Neural crest cell (in vitro differentiated cells): ENCODE measurements around the gene STN1. TPM values are rescaled to one million over a fixed set of nuclear protein-coding genes. Genes with fewer than 3 reads are reported as not detected.

Source experiments
- DNase-seq: peaks from one replicate; pipeline ENCODE4 v3.0.0; 2021; ENCODE audit warnings: low read depth, mixed read lengths, low spot score
- H3K27ac Mint-ChIP-seq: one replicate; pipeline ENCODE4 v1.8.0; 2021; ENCODE audit warnings: mild to moderate bottlenecking, mixed read lengths; ENCODE audit not compliant: unreplicated experiment
- H3K27me3 Mint-ChIP-seq: 2 replicates; pipeline ENCODE4 v1.8.0; 2021; ENCODE audit warnings: low read depth, mild to moderate bottlenecking, mixed read lengths
- H3K36me3 Mint-ChIP-seq: 2 replicates; pipeline ENCODE4 v1.8.0; 2021; ENCODE audit warnings: low read depth, mild to moderate bottlenecking, mixed read lengths
- H3K4me1 Mint-ChIP-seq: 2 replicates; pipeline ENCODE4 v1.8.0; 2021; ENCODE audit warnings: mixed read lengths
- H3K4me3 Mint-ChIP-seq: one replicate; pipeline ENCODE4 v1.8.0; 2021; ENCODE audit warnings: mild to moderate bottlenecking, mixed read lengths
- H3K9me3 Mint-ChIP-seq: 2 replicates; pipeline ENCODE4 v1.8.0; 2021; ENCODE audit warnings: mixed read lengths
- CTCF ChIP-seq: fragments of 200-600 bp; sonication (generic); conservative IDR thresholded peaks from 2 replicates; pipeline ENCODE4 v1.5.0; 2021; ENCODE audit warnings: antibody characterized with exemption, mild to moderate bottlenecking
- total RNA-seq: library from RNA; stranded (reverse); gene quantifications from 2 replicates; pipeline ENCODE4 v1.2.1, GENCODE V29; 2021

The STN1 gene
- total RNA-seq, 1 donor from 2014 or later = 11.9 TPM

- peak overlapping the region; percentile 47 for H3K4me3 Mint-ChIP-seq
- peaks cover 69% of the 10 kb centered on the region for H3K4me1 Mint-ChIP-seq
- peaks cover 5% of the 10 kb centered on the region for H3K27me3 Mint-ChIP-seq
- no peaks in the 10 kb centered on the region for H3K9me3 Mint-ChIP-seq
- DNase-seq = no peak
- TF ChIP-seq CTCF = no peak
- no peak overlapping the region for H3K27ac Mint-ChIP-seq
- peaks cover 2% of the 10 kb centered on the region for H3K36me3 Mint-ChIP-seq
These were observed 65.7 kb downstream of the STN1 start for GRCh38 chr10:103852189-103852711.

GRCh38 chr10:103851261-103851660 is 66.7 kb downstream of the STN1 start:
- Mint-ChIP-seq H3K36me3 (peaks cover 2% of the 10 kb centered on the region), H3K27me3 (peaks cover 5% of the 10 kb centered on the region), H3K9me3 (no peaks in the 10 kb centered on the region), H3K4me1 (peaks cover 67% of the 10 kb centered on the region), H3K4me3 (no peak overlapping the region), H3K27ac (no peak overlapping the region)
- TF ChIP-seq CTCF = no peak
- DNase-seq = no peak

DNA sequence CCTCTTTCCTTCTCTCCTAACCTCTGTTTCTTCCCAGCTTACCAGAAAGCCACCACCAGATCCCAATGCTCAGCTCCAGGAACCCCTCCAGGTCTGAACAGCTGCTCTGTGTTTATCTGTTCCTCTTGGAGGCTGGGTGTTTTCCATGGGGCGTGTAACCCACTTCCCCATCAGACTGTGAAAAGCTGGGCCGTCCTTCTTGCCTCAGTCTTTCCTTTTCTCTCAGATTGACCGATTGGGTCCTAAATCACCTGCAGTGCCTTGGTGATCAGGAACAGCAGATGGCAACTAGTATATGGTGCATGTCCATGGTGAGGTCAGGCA is 67.5 kb downstream of the STN1 start:
- no peak for TF ChIP-seq CTCF
- DNase-seq = no peak
- Mint-ChIP-seq H3K4me3 (peak overlapping the region; percentile 27), H3K36me3 (peaks cover 4% of the 10 kb centered on the region), H3K27me3 (peaks cover 5% of the 10 kb centered on the region), H3K4me1 (peaks cover 71% of the 10 kb centered on the region), H3K27ac (no peak overlapping the region), H3K9me3 (no peaks in the 10 kb centered on the region)

DNA sequence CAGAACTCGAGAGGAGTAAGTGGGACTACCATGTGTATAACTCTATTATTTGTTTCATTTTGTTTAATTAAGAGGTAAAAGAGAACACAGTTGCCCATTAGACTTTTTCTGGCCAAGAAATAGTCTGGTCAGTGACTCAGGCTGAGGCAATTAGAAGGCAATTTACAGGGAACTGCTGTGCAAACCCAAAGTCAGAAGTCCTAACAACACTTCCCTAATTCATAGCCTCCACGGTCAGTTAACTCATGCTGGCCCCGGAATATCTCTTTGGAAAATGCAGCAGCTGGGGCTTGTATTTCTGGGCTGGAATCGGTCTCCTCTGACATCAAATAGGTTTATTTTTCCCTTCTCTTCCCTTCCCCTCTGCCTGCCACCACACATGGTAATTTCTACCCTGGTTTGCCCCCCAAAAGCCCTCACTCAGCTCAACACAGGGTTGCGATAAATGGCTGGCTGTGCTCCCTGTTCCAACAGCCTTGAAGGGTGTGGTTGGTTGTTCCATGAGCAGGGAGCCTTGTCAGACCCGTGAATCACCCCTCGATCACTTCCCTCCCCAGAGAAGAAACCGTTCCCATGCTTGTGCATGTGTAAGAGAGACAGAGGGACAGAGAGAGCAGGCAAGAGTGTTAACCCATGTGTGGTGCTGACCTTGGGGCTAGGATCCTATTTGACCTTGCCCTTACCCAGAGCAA is 68.0 kb downstream of the STN1 start:
- peaks cover 5% of the 10 kb centered on the region for H3K36me3 Mint-ChIP-seq
- peaks cover 5% of the 10 kb centered on the region for H3K27me3 Mint-ChIP-seq
- H3K4me3 Mint-ChIP-seq = peak overlapping the region; percentile 27
- H3K4me1 Mint-ChIP-seq = peaks cover 73% of the 10 kb centered on the region
- no peak overlapping the region for H3K27ac Mint-ChIP-seq
- no peak for TF ChIP-seq CTCF
- no peaks in the 10 kb centered on the region for H3K9me3 Mint-ChIP-seq
- no peak for DNase-seq

DNA sequence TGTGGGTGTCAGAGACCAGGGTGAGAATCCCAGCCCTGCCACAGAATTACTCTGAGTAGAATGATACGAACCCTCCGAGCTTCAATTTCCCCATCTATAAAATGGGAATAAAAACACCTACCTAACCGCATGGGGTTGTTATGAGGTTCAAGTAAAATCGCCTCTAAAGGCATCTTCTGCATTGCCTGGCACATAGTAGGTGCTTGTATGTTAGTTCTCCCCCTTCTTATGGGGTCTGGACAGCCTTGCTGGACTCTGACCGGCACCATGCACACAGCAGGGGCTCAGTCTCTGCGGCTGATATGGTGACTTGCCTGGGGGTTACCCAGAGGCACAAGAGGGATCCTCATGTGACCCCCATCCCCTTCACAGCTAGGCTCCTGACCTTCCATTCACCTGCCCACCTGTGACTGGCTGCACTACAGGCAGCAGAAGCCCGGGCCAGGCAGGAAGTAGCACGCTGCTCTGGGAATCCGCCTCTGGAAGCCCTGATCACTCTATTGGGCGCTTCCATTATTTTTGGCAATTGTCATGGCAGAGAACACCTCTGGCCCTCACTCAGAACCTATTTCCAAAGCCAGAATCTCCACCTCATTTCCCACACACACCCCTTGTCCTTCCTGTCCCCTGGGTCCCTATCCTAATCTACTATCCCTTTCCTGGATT is 68.6 kb downstream of the STN1 start:
- no peaks in the 10 kb centered on the region for H3K9me3 Mint-ChIP-seq
- no peak for DNase-seq

More for the DNA sequence above, 68.6 kb downstream of the STN1 start:
- Mint-ChIP-seq H3K4me3 (no peak overlapping the region), H3K4me1 (peaks cover 68% of the 10 kb centered on the region), H3K27me3 (peaks cover 5% of the 10 kb centered on the region), H3K27ac (no peak overlapping the region), H3K36me3 (peaks cover 5% of the 10 kb centered on the region)
- no peak for TF ChIP-seq CTCF
